MG63 (cell line): ENCODE data around the gene JAK2. TPM values are rescaled to one million over a fixed set of nuclear protein-coding genes. Genes with fewer than 3 reads are reported as not detected.
"Not testable (repeated sequence)": the region's sequence is repeated elsewhere in the genome, so short reads cannot be mapped to it uniquely, and the experiment has no call there.

Source experiments
- DNase-seq: peaks from one replicate; pipeline ENCODE4 v3.0.0-alpha.2; 2020
- H3K27me3 ChIP-seq: fragments of 250-450 bp; sonication (Bioruptor Pico); 2 replicates; pipeline ENCODE4 v1.5.1; 2020; ENCODE audit warnings: mild to moderate bottlenecking, moderate library complexity
- H3K36me3 ChIP-seq: fragments of 250-450 bp; sonication (Bioruptor Pico); 2 replicates; pipeline ENCODE4 v1.5.1; 2020; ENCODE audit warnings: mild to moderate bottlenecking, moderate library complexity
- H3K4me3 ChIP-seq: fragments of 250-450 bp; sonication (Bioruptor Pico); 2 replicates; pipeline ENCODE4 v1.5.1; 2020; ENCODE audit warnings: mild to moderate bottlenecking, moderate library complexity
- H3K9me3 ChIP-seq: fragments of 250-450 bp; sonication (Bioruptor Pico); 2 replicates; pipeline ENCODE4 v1.5.1; 2020; ENCODE audit warnings: mild to moderate bottlenecking, moderate library complexity
- total RNA-seq: library from RNA; depleted of rRNA; stranded (reverse); fragments of >200 nt; shearing (Covaris generic); gene quantifications from 2 replicates; pipeline ENCODE4 v1.2.3, GENCODE V29; 2014; ENCODE audit warnings: low replicate concordance; rRNA removed

Gene JAK2
- 0.81 and 4.2 TPM in 2 replicates for total RNA-seq

GRCh38 chr9:4984621-4985385, at the start of gene JAK2:
Gene JAK2, plus strand, starts transcription at chr9:4985272. Its CDS starts 36,716 bp downstream, at chr9:5021988.
- H3K4me3 ChIP-seq = peak within 1 kb of the TSS; percentile 59

DNA sequence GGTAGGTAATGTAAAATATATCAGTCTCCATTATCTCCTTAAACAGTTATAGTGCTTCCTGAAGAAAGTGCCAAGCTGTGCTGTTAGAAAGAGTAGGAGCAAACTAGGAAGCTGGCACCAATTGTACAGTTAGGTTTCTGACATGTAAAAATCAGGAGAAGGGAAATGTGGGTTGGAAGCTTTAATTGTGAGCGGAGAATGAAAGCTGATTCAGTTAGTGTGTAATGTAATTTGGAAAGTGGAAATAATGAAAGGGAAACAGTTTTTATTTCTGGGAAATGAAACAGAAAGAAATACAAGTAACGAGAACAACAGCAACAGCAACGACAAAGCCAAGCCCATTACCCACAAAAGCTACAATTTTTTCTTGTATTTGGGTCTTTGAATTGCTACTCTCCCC, 48.8 kb upstream of the JAK2 start:
- Histone ChIP-seq H3K4me3 (no peak overlapping the region), H3K9me3 (no peaks in the 10 kb centered on the region), H3K27me3 (no peaks in the 10 kb centered on the region), H3K36me3 (no peaks in the 10 kb centered on the region)
- DNase-seq = no peak

More at GRCh38 chr9:4984621-4985385, at the start of gene JAK2:
- peak; percentile 87 for DNase-seq
- no peaks in the 10 kb centered on the region for H3K9me3 ChIP-seq
- H3K27me3 ChIP-seq = no peaks in the 10 kb centered on the region
- H3K36me3 ChIP-seq = no peaks in the 10 kb centered on the region

DNA sequence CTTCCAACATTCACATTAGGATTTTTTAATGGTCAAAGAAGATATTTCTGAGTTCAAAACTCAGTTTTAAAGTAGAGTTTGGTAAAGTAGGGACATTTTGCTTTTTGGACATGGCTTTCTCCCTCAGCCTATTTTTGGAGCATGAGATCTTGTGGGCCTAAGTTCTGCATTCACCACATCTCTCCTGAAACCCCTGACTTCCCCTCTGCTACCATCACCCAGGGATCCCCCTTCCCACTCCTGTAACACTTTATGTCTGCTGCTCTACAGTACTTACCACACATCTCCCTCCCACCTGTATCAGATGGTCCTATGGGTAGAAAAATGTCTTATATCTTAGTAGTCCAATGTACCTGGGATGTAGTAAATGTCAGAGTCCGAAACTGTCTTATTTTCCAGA, 48.2 kb upstream of the JAK2 start:
- no peaks in the 10 kb centered on the region for H3K9me3 ChIP-seq
- H3K4me3 ChIP-seq = no peak overlapping the region
- H3K27me3 ChIP-seq = no peaks in the 10 kb centered on the region
- H3K36me3 ChIP-seq = no peaks in the 10 kb centered on the region
- DNase-seq = no peak

- H3K4me3 ChIP-seq = no peak overlapping the region
- no peak for DNase-seq
- no peaks in the 10 kb centered on the region for H3K36me3 ChIP-seq
- no peaks in the 10 kb centered on the region for H3K9me3 ChIP-seq
- no peaks in the 10 kb centered on the region for H3K27me3 ChIP-seq
These were observed 47.6 kb upstream of the JAK2 start for GRCh38 chr9:4937446-4937845.

GRCh38 chr9:4938496-4938895, 46.6 kb upstream of the JAK2 start:
- no peaks in the 10 kb centered on the region for H3K9me3 ChIP-seq
- H3K27me3 ChIP-seq = no peaks in the 10 kb centered on the region
- no peaks in the 10 kb centered on the region for H3K36me3 ChIP-seq
- no peak for DNase-seq
- H3K4me3 ChIP-seq = no peak overlapping the region

DNA sequence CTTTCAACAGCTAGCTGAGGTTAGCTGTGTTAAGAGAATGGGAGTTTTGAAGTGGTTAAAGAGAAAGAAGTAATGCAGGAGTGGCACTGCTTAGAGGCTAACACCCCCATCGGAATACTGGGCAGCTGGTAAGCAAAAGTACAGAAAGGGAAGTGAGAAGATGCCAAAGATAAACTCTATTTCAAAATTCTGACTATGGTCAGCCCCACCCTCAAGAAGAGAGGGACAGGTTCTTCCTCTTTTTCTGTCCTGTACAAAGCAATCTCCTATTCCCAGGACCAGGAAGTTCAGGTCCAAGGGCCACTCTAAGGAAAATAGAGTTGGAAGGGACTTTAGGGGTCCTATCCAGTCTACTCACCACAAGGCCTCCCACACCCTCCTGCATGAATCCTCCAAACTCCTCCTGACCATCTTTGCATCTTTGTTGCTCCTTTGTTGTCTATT, 45.9 kb upstream of the JAK2 start:
- Histone ChIP-seq H3K27me3 (no peaks in the 10 kb centered on the region), H3K4me3 (no peak overlapping the region), H3K36me3 (no peaks in the 10 kb centered on the region), H3K9me3 (no peaks in the 10 kb centered on the region)
- no peak for DNase-seq

DNA sequence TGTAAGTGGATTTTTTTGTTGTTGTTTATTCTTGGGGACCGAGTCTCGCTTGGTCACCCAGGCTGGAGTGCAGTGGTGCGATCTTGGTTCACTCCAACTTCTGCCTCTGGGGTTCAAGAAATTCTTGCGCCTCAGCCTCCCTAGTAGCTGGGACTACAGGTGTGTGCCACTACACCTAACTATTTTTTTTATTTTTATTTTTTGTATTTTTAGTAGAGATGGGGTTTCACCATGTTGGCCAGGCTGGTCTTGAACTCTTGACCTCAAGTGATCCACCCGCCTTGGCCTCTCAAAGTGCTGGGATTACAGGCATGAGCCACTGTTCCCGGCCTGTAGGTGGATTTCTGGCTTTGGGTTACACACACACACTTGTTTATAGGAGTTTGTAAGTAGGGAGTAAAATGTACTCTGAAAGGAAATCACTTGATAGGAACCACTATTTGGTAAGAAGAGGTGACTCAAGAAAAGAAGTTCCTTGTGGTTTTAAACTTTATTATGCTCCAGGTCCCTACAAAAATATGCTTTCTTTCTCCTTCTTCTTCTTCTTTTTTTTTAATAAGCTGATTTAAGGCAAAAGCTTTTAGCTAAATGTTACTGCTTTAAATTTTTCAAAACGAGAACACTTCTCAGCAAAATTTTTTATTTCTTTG, 42.9 kb upstream of the JAK2 start:
- DNase-seq, H3K27me3 ChIP-seq, H3K4me3 ChIP-seq, H3K9me3 ChIP-seq, H3K36me3 ChIP-seq: not testable (repeated sequence)

DNA sequence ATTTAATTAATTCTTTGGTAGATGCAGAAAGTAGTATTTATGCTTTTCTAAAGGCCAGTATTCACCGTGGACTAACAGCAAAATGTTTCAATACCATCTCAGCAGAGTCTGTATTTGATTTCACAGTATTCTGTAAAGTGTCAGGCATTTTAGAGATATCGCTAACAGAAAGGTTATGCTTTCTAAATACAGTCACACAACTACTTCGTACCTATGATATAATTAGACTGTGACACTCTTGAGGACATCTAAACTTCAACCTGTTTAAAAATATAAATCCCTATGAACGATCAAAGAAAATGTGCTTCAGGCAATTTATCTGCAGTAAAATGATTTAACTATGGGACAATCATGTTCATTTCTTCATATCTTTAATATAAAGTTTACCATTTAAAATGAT, 41.7 kb upstream of the JAK2 start:
- no peaks in the 10 kb centered on the region for H3K9me3 ChIP-seq
- no peak for DNase-seq
- no peak overlapping the region for H3K4me3 ChIP-seq
- H3K27me3 ChIP-seq = no peaks in the 10 kb centered on the region
- no peaks in the 10 kb centered on the region for H3K36me3 ChIP-seq

GRCh38 chr9:4944431-4945211, 40.5 kb upstream of the JAK2 start:
- not testable (repeated sequence) for DNase-seq, H3K9me3 ChIP-seq, H3K27me3 ChIP-seq, H3K36me3 ChIP-seq, H3K4me3 ChIP-seq

DNA sequence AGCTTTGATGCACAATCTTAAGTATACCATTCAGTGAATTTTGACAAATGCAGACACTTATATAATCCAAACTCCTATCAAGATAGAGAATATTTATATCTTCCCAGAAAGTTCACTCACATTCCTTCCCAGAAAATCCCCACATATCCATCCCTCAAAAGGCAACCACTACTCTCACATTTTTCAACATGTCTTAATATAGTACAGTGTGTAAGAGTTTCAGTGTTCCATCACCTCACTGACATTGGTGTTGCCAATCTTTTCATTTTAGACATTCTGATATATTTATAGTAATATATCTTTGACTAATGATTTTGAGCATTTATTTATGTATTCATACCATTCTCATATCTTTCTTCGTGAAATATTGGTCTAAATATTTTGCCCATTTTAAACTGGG, 38.1 kb upstream of the JAK2 start:
- H3K27me3 ChIP-seq = no peaks in the 10 kb centered on the region
- DNase-seq = no peak
- H3K4me3 ChIP-seq = no peak overlapping the region
- no peaks in the 10 kb centered on the region for H3K9me3 ChIP-seq
- no peaks in the 10 kb centered on the region for H3K36me3 ChIP-seq

DNA sequence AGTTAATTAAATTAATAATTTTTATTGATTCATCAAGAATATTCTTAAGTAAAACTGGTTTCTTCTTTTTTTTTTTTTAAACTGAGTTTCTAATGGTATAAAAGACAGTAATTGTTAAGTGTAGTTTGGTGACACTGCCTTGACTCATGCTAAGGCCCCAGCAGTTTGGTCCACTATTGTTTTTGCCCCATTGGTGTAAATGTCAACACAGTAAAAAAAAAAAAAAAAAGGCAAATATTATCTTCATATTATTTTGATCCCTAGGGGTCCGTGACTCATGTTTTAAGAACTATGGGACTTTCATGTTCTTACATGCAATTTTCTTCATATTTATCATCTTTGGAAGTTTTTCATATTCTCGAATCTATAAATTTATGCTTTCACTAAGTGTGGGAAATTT, 29.2 kb upstream of the JAK2 start:
- H3K36me3 ChIP-seq = no peaks in the 10 kb centered on the region
- H3K9me3 ChIP-seq = no peaks in the 10 kb centered on the region
- no peak overlapping the region for H3K4me3 ChIP-seq
- no peaks in the 10 kb centered on the region for H3K27me3 ChIP-seq
- no peak for DNase-seq

- H3K9me3 ChIP-seq = no peaks in the 10 kb centered on the region
These were observed 26.0 kb upstream of the JAK2 start for GRCh38 chr9:4959031-4959430.

DNA sequence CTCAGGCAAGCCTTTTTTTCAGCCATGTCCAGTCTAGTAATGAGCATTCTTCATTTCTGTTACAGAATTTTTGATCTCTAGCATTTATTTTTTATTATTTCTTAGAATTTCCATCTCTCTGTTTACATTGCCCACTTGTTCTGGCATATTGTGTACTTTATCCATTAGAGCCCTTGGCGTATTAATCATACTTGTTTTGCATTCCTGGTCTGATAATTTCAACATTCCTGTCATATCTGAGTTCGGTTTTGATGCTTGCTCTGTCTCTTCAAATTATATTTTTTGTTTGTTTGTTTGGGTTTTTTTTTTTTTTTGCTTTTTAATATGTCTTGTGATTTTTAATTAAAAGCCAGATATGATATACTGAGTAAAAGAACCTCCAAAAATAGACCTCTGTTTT, 23.0 kb upstream of the JAK2 start:
- Histone ChIP-seq H3K36me3 (no peaks in the 10 kb centered on the region), H3K27me3 (no peaks in the 10 kb centered on the region), H3K4me3 (no peak overlapping the region), H3K9me3 (no peaks in the 10 kb centered on the region)
- DNase-seq = no peak

More at GRCh38 chr9:4959031-4959430, 26.0 kb upstream of the JAK2 start:
- Histone ChIP-seq H3K4me3 (no peak overlapping the region), H3K27me3 (no peaks in the 10 kb centered on the region), H3K36me3 (no peaks in the 10 kb centered on the region)
- DNase-seq = no peak

GRCh38 chr9:4964540-4964939, 20.5 kb upstream of the JAK2 start:
- Histone ChIP-seq H3K4me3 (no peak overlapping the region), H3K36me3 (no peaks in the 10 kb centered on the region), H3K27me3 (no peaks in the 10 kb centered on the region), H3K9me3 (no peaks in the 10 kb centered on the region)
- no peak for DNase-seq

- H3K27me3 ChIP-seq = no peaks in the 10 kb centered on the region
- no peaks in the 10 kb centered on the region for H3K9me3 ChIP-seq
- H3K36me3 ChIP-seq = no peaks in the 10 kb centered on the region
- no peak for DNase-seq
- no peak overlapping the region for H3K4me3 ChIP-seq
These were observed 19.8 kb upstream of the JAK2 start for GRCh38 chr9:4965174-4965821.

GRCh38 chr9:4967523-4967922, 17.5 kb upstream of the JAK2 start:
- no peaks in the 10 kb centered on the region for H3K27me3 ChIP-seq
- H3K4me3 ChIP-seq = no peak overlapping the region
- DNase-seq = no peak

DNA sequence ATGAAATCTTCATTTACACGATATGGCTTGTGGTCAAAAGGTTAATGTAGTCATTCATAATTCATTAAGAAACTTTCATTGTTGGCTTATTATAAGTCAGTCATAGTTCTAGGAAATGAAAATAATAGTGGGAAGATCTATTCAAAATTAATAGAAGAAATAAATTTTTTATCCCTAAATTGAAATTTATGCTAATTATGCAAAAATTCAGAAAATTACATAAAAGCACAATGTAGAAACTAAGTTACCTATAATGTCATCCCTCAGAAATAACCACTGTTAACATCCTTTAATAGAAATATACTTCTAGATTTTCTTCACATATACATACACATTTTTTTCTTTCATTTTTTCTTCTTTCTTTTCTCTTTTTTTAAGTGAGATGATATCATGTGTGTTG, 15.9 kb upstream of the JAK2 start:
- Histone ChIP-seq H3K27me3 (no peaks in the 10 kb centered on the region), H3K9me3 (no peaks in the 10 kb centered on the region), H3K4me3 (no peak overlapping the region), H3K36me3 (no peaks in the 10 kb centered on the region)
- no peak for DNase-seq

More at GRCh38 chr9:4967523-4967922, 17.5 kb upstream of the JAK2 start:
- Histone ChIP-seq H3K36me3 (no peaks in the 10 kb centered on the region), H3K9me3 (no peaks in the 10 kb centered on the region)
